K562 (cell line): ENCODE results near the gene DKK3. TPM values are rescaled to one million over a fixed set of nuclear protein-coding genes. Genes with fewer than 3 reads are reported as not detected.

Experiments
- ARID1B ChIP-seq: fragments of 450-650 bp; IDR thresholded peaks from 2 replicates; pipeline ENCODE4 v1.6.1; 2016; ENCODE audit warnings: antibody characterized with exemption, mild to moderate bottlenecking, inconsistent platforms
- CBFB ChIP-seq: sonication (generic); formaldehyde crosslinking; IDR thresholded peaks from 2 replicates; pipeline ENCODE4 v1.4.0; 2020; ENCODE audit warnings: mild to moderate bottlenecking, missing genetic modification reagents
- CTBP1 ChIP-seq: fragments of 450-650 bp; IDR thresholded peaks from 2 replicates; pipeline ENCODE4 v1.6.1; 2016; ENCODE audit warnings: borderline replicate concordance
- EP300 ChIP-seq: IDR thresholded peaks from 2 replicates; pipeline ENCODE4 v1.6.1; 2012; ENCODE audit warnings: low read length, improper control_type of control experiment
- ERF ChIP-seq: fragments of 450-650 bp; formaldehyde crosslinking; IDR thresholded peaks from 2 replicates; pipeline ENCODE4 v1.4.0; 2020; ENCODE audit warnings: mild to moderate bottlenecking, mixed read lengths
- ESRRA ChIP-seq: fragments of 450-650 bp; IDR thresholded peaks from 2 replicates; pipeline ENCODE4 v1.6.1; 2014; ENCODE audit warnings: low read depth, mild to moderate bottlenecking, moderate library complexity, borderline replicate concordance
- MLLT1 ChIP-seq, 2 experiments: fragments of 450-650 bp; IDR thresholded peaks; 2 replicates each; pipeline ENCODE4 v1.6.1; 2016
- PRDM10 ChIP-seq: fragments of 450-650 bp; IDR thresholded peaks from 2 replicates; pipeline ENCODE4 v1.6.1; 2018; ENCODE audit not compliant: partially characterized antibody
- TEAD1 ChIP-seq, 2 experiments: fragments of 450-650 bp in 1 of 2; sonication (generic) in 1 of 2; formaldehyde crosslinking; IDR thresholded peaks; 2 replicates each; pipeline versions ENCODE4 v1.4.0 to v1.8.0; 2020 to 2022; ENCODE audit warnings: mild to moderate bottlenecking in 2 of 2, missing genetic modification reagents in 1 of 2
- ZBTB2 ChIP-seq: fragments of 450-650 bp; IDR thresholded peaks from 2 replicates; pipeline ENCODE4 v1.6.1; 2016; ENCODE audit warnings: antibody characterized with exemption
- ZBTB40 ChIP-seq, 2 experiments: fragments of 450-650 bp in 1 of 2; sonication (generic) in 1 of 2; formaldehyde crosslinking in 1 of 2; IDR thresholded peaks; 2 replicates each; pipeline versions ENCODE4 v1.7.1 to v1.9.0; 2016 to 2022; ENCODE audit warnings: inconsistent platforms in 1 of 2, mild to moderate bottlenecking in 1 of 2, missing genetic modification reagents in 1 of 2
- ZNF239 ChIP-seq: fragments of 250-450 bp; sonication (Bioruptor Pico); IDR thresholded peaks from 2 replicates; pipeline ENCODE4 v1.4.0; 2020; ENCODE audit warnings: mild to moderate bottlenecking
- polyA plus RNA-seq, 8 experiments: library from polyadenylated mRNA; depleted of rRNA in 4 of 8; stranded (reverse) in 5 of 8; unstranded in 3 of 8; fragments of >200 nt; fragmentation: Nextera tagmentation in 2 of 8; fragmentation: Illumina TruSeq in 1 of 8; extraction: Ambion mirVana in 2 of 8; extraction: Trizol in 1 of 8; gene quantifications; 2 replicates each; pipeline versions ENCODE4 v1.2.1 to v1.2.3, GENCODE V29; 2011 to 2014; ENCODE audit warnings: inconsistent platforms in 1 of 8, missing spikeins in 1 of 8
- total RNA-seq, 7 experiments: library from RNA; depleted of rRNA in 6 of 7; stranded (reverse); fragments of >200 nt in 6 of 7; fragmentation: Illumina TruSeq in 2 of 7; extraction: Trizol in 2 of 7; gene quantifications; 2 replicates each; pipeline versions ENCODE4 v1.2.1 to v1.2.3, GENCODE V29; 2011 to 2021; ENCODE audit warnings: low replicate concordance in 1 of 7

The DKK3 gene
- total and polyA plus RNA-seq, 9 of the 15 experiments (the other 6 are each of a cell fraction or from before 2014, with no cell fraction given): 0.14 to 0.85 (median 0.38) TPM; not detected in 6

- TF ChIP-seq PRDM10: peak; percentile 19
- no peak for TF ChIP-seq ESRRA
- TF ChIP-seq TEAD1 (CRISPR knock-in tag; IDR thresholded peaks at IDR 0.05): peak; percentile 37 to 75; a peak in 3 of 4 replicates
- TF ChIP-seq ZNF239 (CRISPR knock-in tag): no peak
- peak; percentile 65; the same call in 1 of the 2 replicates for TF ChIP-seq EP300
- 0 out of 2 replicates have a peak, but pooled peaks have one; percentile 24 for TF ChIP-seq ARID1B
- TF ChIP-seq CTBP1: peak; percentile 77
- TF ChIP-seq ZBTB2: no peak
- TF ChIP-seq CBFB (CRISPR knock-in tag): no peak
- peak; percentile 80 for TF ChIP-seq ZBTB40 (IDR thresholded peaks at IDR 0.05)
- peak; percentile 69; the same call in 1 of the 2 replicates for TF ChIP-seq ZBTB40 (CRISPR knock-in tag; IDR thresholded peaks at IDR 0.05)
- TF ChIP-seq ERF (CRISPR knock-in tag): no peak
- peak in 1 of 2 experiments; percentile 66; a peak in 2 of 4 replicates for TF ChIP-seq MLLT1 (IDR thresholded peaks at IDR 0.05)
Observed at GRCh38 chr11:12042215-12042676, 33.8 kb upstream of the DKK3 start (continued).
